Epithelial cell of proximal tubule (primary cell): ENCODE measurements around the gene BRCA2. TPM values are rescaled to one million over a fixed set of nuclear protein-coding genes. Genes with fewer than 3 reads are reported as not detected.

Source experiments
- DNase-seq: peaks from one replicate; pipeline ENCODE4 v3.0.0-alpha.2; 2011; ENCODE audit warnings: low read depth
- H3K4me3 ChIP-seq: 2 replicates; pipeline ENCODE4 v1.5.1; 2011; ENCODE audit warnings: low read depth, mild to moderate bottlenecking, low read length
- total RNA-seq: library from RNA; depleted of rRNA; stranded (reverse); fragments of >200 nt; gene quantifications from 2 replicates; pipeline ENCODE4 v1.2.3, GENCODE V29; 2015
- TF ChIP-seq, protein P1 (sequence below): conservative IDR thresholded peaks from 2 replicates; pipeline ENCODE4 v1.5.1; 2012; ENCODE audit warnings: low read depth, mild to moderate bottlenecking, low read length

The BRCA2 gene, protein sequence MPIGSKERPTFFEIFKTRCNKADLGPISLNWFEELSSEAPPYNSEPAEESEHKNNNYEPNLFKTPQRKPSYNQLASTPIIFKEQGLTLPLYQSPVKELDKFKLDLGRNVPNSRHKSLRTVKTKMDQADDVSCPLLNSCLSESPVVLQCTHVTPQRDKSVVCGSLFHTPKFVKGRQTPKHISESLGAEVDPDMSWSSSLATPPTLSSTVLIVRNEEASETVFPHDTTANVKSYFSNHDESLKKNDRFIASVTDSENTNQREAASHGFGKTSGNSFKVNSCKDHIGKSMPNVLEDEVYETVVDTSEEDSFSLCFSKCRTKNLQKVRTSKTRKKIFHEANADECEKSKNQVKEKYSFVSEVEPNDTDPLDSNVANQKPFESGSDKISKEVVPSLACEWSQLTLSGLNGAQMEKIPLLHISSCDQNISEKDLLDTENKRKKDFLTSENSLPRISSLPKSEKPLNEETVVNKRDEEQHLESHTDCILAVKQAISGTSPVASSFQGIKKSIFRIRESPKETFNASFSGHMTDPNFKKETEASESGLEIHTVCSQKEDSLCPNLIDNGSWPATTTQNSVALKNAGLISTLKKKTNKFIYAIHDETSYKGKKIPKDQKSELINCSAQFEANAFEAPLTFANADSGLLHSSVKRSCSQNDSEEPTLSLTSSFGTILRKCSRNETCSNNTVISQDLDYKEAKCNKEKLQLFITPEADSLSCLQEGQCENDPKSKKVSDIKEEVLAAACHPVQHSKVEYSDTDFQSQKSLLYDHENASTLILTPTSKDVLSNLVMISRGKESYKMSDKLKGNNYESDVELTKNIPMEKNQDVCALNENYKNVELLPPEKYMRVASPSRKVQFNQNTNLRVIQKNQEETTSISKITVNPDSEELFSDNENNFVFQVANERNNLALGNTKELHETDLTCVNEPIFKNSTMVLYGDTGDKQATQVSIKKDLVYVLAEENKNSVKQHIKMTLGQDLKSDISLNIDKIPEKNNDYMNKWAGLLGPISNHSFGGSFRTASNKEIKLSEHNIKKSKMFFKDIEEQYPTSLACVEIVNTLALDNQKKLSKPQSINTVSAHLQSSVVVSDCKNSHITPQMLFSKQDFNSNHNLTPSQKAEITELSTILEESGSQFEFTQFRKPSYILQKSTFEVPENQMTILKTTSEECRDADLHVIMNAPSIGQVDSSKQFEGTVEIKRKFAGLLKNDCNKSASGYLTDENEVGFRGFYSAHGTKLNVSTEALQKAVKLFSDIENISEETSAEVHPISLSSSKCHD (N-terminal part only)
- total RNA-seq: 7.6 and 10.1 TPM in 2 replicates

DNA sequence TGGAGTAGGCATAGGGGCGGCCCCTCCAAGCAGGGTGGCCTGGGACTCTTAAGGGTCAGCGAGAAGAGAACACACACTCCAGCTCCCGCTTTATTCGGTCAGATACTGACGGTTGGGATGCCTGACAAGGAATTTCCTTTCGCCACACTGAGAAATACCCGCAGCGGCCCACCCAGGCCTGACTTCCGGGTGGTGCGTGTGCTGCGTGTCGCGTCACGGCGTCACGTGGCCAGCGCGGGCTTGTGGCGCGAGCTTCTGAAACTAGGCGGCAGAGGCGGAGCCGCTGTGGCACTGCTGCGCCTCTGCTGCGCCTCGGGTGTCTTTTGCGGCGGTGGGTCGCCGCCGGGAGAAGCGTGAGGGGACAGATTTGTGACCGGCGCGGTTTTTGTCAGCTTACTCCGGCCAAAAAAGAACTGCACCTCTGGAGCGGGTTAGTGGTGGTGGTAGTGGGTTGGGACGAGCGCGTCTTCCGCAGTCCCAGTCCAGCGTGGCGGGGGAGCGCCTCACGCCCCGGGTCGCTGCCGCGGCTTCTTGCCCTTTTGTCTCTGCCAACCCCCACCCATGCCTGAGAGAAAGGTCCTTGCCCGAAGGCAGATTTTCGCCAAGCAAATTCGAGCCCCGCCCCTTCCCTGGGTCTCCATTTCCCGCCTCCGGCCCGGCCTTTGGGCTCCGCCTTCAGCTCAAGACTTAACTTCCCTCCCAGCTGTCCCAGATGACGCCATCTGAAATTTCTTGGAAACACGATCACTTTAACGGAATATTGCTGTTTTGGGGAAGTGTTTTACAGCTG, at the start of gene BRCA2, which contains the start of gene ZAR1L:
Gene BRCA2 (plus strand): TSS at position 271 of the 790 bp plus-strand sequence. CDS start 953 bp downstream, outside the sequence.
Gene ZAR1L (minus strand): TSS at position 126 of the 790 bp plus-strand sequence. CDS start 3,438 bp downstream, outside the sequence.
- TF ChIP-seq, protein P1, sequence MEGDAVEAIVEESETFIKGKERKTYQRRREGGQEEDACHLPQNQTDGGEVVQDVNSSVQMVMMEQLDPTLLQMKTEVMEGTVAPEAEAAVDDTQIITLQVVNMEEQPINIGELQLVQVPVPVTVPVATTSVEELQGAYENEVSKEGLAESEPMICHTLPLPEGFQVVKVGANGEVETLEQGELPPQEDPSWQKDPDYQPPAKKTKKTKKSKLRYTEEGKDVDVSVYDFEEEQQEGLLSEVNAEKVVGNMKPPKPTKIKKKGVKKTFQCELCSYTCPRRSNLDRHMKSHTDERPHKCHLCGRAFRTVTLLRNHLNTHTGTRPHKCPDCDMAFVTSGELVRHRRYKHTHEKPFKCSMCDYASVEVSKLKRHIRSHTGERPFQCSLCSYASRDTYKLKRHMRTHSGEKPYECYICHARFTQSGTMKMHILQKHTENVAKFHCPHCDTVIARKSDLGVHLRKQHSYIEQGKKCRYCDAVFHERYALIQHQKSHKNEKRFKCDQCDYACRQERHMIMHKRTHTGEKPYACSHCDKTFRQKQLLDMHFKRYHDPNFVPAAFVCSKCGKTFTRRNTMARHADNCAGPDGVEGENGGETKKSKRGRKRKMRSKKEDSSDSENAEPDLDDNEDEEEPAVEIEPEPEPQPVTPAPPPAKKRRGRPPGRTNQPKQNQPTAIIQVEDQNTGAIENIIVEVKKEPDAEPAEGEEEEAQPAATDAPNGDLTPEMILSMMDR: no peak
- H3K4me3 ChIP-seq: peak within 1 kb of the TSS; percentile 70
- peak; percentile 33 for DNase-seq

DNA sequence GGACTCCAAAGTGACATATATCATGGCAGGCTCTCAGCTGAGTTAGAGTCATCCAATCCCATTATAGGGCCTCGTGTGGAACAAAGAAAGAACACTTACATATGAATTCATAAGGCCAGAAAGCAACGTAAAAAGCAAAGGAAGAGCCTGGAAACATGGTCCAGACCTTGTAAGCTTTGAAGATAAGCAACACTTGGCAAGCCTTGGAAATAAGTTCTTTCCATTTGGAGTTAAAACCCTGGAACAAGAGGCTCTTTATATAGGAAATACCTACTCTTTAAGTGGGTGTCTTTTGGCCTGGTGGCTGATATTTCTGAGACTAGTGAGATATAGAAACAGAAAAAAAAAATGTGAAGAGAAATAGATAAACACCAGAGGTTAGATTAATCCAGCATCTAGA, 49.6 kb upstream of the BRCA2 start:
- no peak for DNase-seq
- TF ChIP-seq, protein P1: no peak
- H3K4me3 ChIP-seq: no peak overlapping the region

DNA sequence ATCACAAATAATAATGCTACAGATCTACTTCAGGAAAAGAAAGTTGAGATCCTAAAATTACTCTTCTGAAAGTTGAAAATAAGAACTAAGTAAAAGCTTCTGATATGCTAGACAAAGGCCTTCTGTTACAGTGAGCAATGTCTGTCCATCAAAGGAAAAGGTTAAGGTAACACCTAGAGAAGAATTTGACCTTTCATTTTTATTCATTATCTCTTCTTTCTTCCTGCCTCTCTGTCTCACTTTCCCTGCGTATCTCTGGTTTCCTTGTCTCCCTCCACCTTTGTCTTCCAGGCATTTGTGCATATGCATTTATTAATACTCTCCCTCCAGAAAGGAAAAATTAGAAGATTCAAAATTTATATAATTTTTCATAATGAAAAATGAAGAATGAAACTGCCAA, 49.2 kb upstream of the BRCA2 start:
- TF ChIP-seq, protein P1: no peak
- no peak for DNase-seq
- H3K4me3 ChIP-seq: no peak overlapping the region

DNA sequence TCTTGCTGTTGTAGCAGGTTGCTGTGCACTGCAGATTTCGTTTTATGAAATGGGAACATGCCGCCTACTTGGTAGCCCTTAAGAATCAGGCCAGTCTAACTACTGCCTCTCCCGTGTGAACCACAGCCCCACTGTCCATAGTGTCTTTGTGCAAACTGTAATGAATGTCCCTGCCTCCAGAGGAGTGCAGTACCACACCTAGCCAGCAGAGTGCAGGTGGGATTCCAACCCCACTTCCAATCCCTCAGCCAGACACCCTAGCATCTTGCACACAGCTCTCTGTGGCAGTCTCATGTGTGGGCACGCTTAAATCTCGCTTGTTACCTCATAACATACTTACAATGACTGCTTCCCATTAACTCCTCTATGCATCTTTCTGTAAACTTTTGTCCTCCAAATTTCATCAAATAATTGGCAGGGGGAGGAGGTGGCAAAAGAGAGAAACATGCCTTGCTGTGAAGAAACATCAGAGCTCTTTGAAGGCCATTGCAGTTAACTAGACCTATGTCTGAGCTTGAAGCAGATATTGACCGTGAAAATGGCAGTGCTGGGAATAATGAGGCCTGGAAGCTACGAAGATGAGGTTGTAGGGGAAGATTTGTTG, 47.4 kb upstream of the BRCA2 start:
- no peak overlapping the region for H3K4me3 ChIP-seq
- TF ChIP-seq, protein P1: peak; percentile 84
- DNase-seq: no peak

DNA sequence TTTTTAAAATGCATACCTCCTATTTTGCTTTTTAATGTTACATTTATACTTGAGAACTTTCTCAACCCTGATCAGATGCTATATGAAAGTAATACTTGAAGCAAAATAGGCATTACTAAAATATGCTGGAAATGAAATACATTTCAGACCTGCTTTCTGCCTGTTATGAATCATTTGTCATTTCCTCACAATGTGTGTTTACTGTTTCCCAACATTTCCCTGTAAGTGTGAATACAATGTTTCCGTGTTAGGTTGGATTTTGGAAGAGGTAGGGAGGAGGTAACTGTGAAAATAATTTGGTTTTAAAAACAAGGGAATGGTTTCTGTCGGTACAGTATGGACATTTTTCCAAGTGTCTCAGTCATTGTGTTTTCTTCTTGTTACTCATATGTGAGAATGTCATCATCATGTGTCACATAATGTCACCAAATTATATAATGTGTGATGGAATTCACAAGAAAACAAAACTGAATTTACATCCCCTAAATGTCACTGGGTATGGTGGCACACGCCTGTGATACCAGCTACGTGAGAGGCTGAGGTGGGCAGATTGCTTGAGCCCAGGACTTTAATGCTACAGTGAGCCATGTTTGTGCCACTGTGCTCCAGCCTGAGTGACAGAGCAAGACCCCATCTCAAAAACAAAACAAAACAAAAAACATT, 43.2 kb upstream of the BRCA2 start:
- no peak overlapping the region for H3K4me3 ChIP-seq
- no peak for DNase-seq
- TF ChIP-seq, protein P1: no peak
